K562 (cell line): ENCODE results near the gene TIA1. TPM values are rescaled to one million over a fixed set of nuclear protein-coding genes. Genes with fewer than 3 reads are reported as not detected.

Source experiments
- CEBPG ChIP-seq, 3 experiments: fragments of 200-800 bp in 1 of 3; sonication (Bioruptor generic) in 1 of 3; sonication (generic) in 1 of 3; formaldehyde crosslinking in 1 of 3; IDR thresholded peaks in 2 of 3; conservative IDR thresholded peaks in 1 of 3; 2 replicates each; pipeline versions ENCODE4 v1.6.1 to v1.8.0; 2016 to 2022; ENCODE audit warnings: missing compliant biosample characterization in 2 of 3, missing genetic modification characterization in 2 of 3, mild to moderate bottlenecking in 1 of 3, missing genetic modification reagents in 1 of 3
- CEBPZ ChIP-seq: fragments of 150-350 bp; IDR thresholded peaks from 2 replicates; pipeline ENCODE4 v1.6.1; 2014; ENCODE audit warnings: low read depth, mild to moderate bottlenecking, low read length, borderline replicate concordance
- CREB3L1 ChIP-seq: fragments of 450-650 bp; IDR thresholded peaks from 2 replicates; pipeline ENCODE4 v1.6.1; 2014; ENCODE audit warnings: low read depth, mild to moderate bottlenecking, moderate library complexity, borderline replicate concordance
- CTCF ChIP-seq, 3 experiments: IDR thresholded peaks in 2 of 3; conservative IDR thresholded peaks in 1 of 3; 2 replicates each; pipeline ENCODE4 v1.5.1; 2011 to 2012; ENCODE audit warnings: low read length in 3 of 3, mild to moderate bottlenecking in 3 of 3, control low read depth in 2 of 3, improper control_type of control experiment in 1 of 3, inconsistent platforms in 1 of 3, low read depth in 1 of 3, mixed read lengths in 1 of 3, moderate library complexity in 1 of 3; ENCODE audit not compliant: insufficient read depth in 2 of 3
- ELF1 ChIP-seq: fragments of 200-800 bp; sonication (Bioruptor generic); IDR thresholded peaks from 2 replicates; pipeline ENCODE4 v1.6.1; 2016; ENCODE audit warnings: missing genetic modification characterization, missing compliant biosample characterization
- HDGF ChIP-seq: fragments of 450-650 bp; IDR thresholded peaks from 2 replicates; pipeline ENCODE4 v1.6.1; 2016
- MTA3 ChIP-seq: fragments of 450-650 bp; formaldehyde crosslinking; IDR thresholded peaks from 2 replicates; pipeline ENCODE4 v1.6.1; 2017; ENCODE audit warnings: mild to moderate bottlenecking, borderline replicate concordance
- RAD51 ChIP-seq: fragments of 450-650 bp; IDR thresholded peaks from 2 replicates; pipeline ENCODE4 v1.7.1; 2016; ENCODE audit warnings: low read depth, mild to moderate bottlenecking, borderline replicate concordance
- RHOXF2B ChIP-seq: fragments of 250-450 bp; sonication (Bioruptor Pico); conservative IDR thresholded peaks from 2 replicates; pipeline ENCODE4 v1.5.1; 2021
- TAF9B ChIP-seq: fragments of 450-650 bp; IDR thresholded peaks from 2 replicates; pipeline ENCODE4 v1.6.1; 2018; ENCODE audit warnings: mild to moderate bottlenecking; ENCODE audit not compliant: partially characterized antibody
- ZBTB7A ChIP-seq: IDR thresholded peaks from 2 replicates; pipeline ENCODE4 v1.6.1; 2011; ENCODE audit warnings: low read depth, mild to moderate bottlenecking, low read length, moderate library complexity, borderline replicate concordance; ENCODE audit not compliant: control insufficient read depth
- ZHX1 ChIP-seq: fragments of 150-350 bp; conservative IDR thresholded peaks from 2 replicates; pipeline ENCODE4 v1.6.1; 2014; ENCODE audit warnings: low read length
- ZNF3 ChIP-seq: fragments of 250-450 bp; sonication (Bioruptor Pico); IDR thresholded peaks from 2 replicates; pipeline ENCODE4 v1.5.0; 2021; ENCODE audit warnings: mild to moderate bottlenecking, moderate library complexity
- ZNF507 ChIP-seq: conservative IDR thresholded peaks from 2 replicates; pipeline ENCODE4 v1.6.1; 2017; ENCODE audit warnings: missing genetic modification characterization, missing compliant biosample characterization
- ZNF699 ChIP-seq: fragments of 250-450 bp; sonication (Bioruptor Pico); IDR thresholded peaks from 2 replicates; pipeline ENCODE4 v1.8.0; 2021; ENCODE audit warnings: mild to moderate bottlenecking, moderate library complexity; ENCODE audit not compliant: insufficient replicate concordance
- ZNF778 ChIP-seq: fragments of 450-650 bp; formaldehyde crosslinking; IDR thresholded peaks from 2 replicates; pipeline ENCODE4 v1.4.0; 2020; ENCODE audit warnings: mild to moderate bottlenecking, moderate library complexity
- polyA plus RNA-seq, 8 experiments: library from polyadenylated mRNA; depleted of rRNA in 4 of 8; stranded (reverse) in 5 of 8; unstranded in 3 of 8; fragments of >200 nt; fragmentation: Nextera tagmentation in 2 of 8; fragmentation: Illumina TruSeq in 1 of 8; extraction: Ambion mirVana in 2 of 8; extraction: Trizol in 1 of 8; gene quantifications; 2 replicates each; pipeline versions ENCODE4 v1.2.1 to v1.2.3, GENCODE V29; 2011 to 2014; ENCODE audit warnings: inconsistent platforms in 1 of 8, missing spikeins in 1 of 8
- total RNA-seq, 7 experiments: library from RNA; depleted of rRNA in 6 of 7; stranded (reverse); fragments of >200 nt in 6 of 7; fragmentation: Illumina TruSeq in 2 of 7; extraction: Trizol in 2 of 7; gene quantifications; 2 replicates each; pipeline versions ENCODE4 v1.2.1 to v1.2.3, GENCODE V29; 2011 to 2021; ENCODE audit warnings: low replicate concordance in 1 of 7

Gene TIA1
- total and polyA plus RNA-seq, 9 of the 15 experiments (the other 6 are each of a cell fraction or from before 2014, with no cell fraction given) = 25.3 to 129 (median 79.6) TPM

- TF ChIP-seq RAD51 (peak; percentile 77), TAF9B (peak; percentile 80), ZNF699 (CRISPR knock-in tag) (no peak), ZHX1 (no peak), HDGF (0 out of 2 replicates have a peak, but pooled peaks have one; percentile 41), CEBPG (CRISPR knock-in tag; IDR thresholded peaks at IDR 0.05) (0 out of 2 replicates have a peak, but pooled peaks have one; percentile 27), CEBPG (tag; conservative IDR thresholded peaks at IDR 0.05 in 1 of 2, IDR thresholded peaks at IDR 0.05 in 1 of 2) (no peak), ZNF3 (CRISPR knock-in tag) (no peak), ELF1 (tag) (peak; percentile 99), CTCF (IDR thresholded peaks at IDR 0.05 in 2 of 3, conservative IDR thresholded peaks at IDR 0.05 in 1 of 3; ENCODE audit: insufficient read depth in 2 of 3, low read depth in 1 of 3, low read length in 3 of 3) (peak; percentile 19 to 44 (median 35); a peak in 5 of 6 replicates), RHOXF2B (CRISPR knock-in tag) (no peak), ZNF507 (tag) (no peak), CEBPZ (no peak), CREB3L1 (peak; percentile 39; the same call in 1 of the 2 replicates), MTA3 (peak; percentile 80), ZNF778 (no peak), ZBTB7A (peak; percentile 72; the same call in 1 of the 2 replicates)
These were observed 57.8 kb downstream of the TIA1 start, which contains the start of gene C2orf42 (continued) for GRCh38 chr2:70190418-70191243.
